Skeletal muscle cell (primary cell): Measurements from ENCODE around the gene TP63.
A peak's percentile ranks its signal among the peaks of the same experiment; 100 is the strongest.
"Not testable (repeated sequence)": the region's sequence is repeated elsewhere in the genome, so short reads cannot be mapped to it uniquely, and the experiment has no call there.

ENCODE experiments used
- DNase-seq: peaks from one replicate; pipeline ENCODE4 v3.0.0-alpha.2; 2010; ENCODE audit warnings: low read depth
- H3K4me3 ChIP-seq: 2 replicates; pipeline ENCODE4 v1.5.1; 2011; ENCODE audit warnings: low read depth, mild to moderate bottlenecking, control low read depth, low read length, moderate library complexity

Gene TP63

DNA sequence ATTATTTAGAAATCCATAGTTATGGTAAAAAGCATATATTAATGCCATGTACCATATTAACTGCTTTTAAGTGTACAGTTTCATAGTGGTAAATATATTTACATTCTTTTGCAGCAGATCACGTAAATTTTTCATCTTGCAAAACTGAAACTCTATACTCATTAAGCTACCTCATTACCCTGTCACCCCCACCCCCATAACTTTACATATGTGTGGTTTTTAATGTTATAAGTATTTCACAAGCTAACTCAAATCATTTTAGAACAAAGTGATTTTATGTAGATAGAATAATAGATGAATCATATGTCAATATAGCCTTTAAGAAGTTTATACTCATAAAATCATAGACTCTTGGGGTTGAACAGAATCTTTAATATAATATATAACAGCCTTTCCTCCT, 7.1 kb upstream of the TP63 start:
- DNase-seq = no peak
- no peak overlapping the region for H3K4me3 ChIP-seq

DNA sequence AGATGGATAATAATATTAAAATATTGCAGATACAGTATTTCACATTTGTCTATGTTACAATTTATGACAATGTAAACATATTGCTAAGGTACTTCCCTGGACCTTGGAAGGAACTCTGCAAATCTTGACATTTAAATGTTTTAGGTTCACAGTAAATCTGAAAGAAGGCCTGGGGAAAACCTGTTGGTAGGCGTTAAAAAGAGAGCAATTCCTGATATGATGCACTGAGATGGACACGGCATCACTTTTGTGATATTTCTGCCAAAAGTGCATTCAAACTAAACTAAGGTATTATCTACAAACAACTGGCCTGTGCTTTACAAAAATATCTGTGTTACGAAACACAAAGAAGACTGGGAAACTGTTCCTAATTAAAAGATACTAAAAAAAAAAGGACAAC, 6.1 kb upstream of the TP63 start:
- H3K4me3 ChIP-seq = no peak overlapping the region
- no peak for DNase-seq

DNA sequence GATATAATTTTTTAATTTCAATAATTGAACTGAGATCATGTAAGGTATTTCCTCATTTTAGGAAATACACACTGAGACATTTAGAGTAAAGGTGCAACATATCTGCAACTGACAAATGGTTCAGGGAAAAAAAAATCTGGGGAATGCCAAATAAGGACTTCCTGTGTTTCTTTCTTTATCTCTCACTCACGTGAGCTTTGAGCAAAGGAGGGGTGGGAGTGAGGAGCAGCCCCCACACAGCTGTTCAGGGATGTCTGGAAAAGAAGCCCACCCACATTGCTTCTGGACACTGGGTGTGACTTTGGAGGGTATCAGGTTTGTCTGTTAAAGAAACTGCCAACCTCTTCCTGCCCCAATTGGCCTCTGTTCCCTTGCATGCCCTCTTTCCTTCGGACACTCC, 5.6 kb upstream of the TP63 start:
- no peak for DNase-seq
- H3K4me3 ChIP-seq = no peak overlapping the region

DNA sequence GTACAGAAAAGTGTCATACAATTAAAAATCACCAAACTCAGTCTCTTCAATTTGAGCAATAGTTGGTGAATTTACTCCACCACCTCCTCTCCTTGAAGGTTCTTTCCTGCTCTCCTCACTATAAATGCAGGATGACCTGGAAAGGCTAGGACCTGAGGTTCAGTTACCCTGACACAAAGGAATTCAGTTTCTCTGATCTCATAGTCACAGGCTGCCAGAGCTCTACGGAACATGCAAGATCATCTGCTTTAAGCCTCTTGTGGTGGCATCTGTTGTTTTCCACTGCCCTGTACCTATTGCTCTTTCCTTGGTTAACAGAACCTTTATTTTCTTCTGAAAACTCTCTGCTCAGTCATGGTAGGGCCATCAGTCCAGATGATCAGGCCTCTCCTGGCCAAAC, 4.9 kb upstream of the TP63 start:
- DNase-seq = no peak
- no peak overlapping the region for H3K4me3 ChIP-seq

DNA sequence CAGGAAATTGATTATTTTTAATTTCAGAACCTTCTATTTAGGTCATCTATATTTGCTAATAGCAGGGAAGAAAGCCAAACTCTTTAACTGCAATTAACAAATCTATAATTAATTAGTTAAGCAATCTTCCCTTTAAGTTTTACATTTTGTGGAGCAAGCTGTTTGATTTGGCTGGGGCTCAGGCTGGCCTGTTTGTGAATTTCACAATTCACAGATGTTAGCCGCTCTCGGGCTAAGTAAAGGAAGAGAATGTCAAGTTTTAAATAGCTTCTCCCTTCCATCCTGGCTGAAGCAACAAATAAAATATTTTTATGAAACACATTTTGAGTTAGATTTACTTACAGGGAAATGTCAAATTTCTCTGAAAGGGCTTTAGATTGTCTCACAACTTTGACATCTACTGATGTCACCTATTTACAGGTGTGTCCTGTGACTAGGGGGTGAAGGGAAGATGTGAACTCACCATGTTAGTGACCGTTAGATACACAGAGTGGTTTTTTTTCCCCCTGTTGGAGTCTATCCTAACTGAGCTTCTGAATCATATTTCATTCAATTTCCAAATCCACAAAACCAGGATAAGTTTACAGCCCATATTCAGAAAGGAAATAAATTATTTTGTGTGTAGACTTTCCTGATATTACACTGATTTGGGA, 1.3 kb upstream of the TP63 start:
- H3K4me3 ChIP-seq = no peak overlapping the region
- no peak for DNase-seq

DNA sequence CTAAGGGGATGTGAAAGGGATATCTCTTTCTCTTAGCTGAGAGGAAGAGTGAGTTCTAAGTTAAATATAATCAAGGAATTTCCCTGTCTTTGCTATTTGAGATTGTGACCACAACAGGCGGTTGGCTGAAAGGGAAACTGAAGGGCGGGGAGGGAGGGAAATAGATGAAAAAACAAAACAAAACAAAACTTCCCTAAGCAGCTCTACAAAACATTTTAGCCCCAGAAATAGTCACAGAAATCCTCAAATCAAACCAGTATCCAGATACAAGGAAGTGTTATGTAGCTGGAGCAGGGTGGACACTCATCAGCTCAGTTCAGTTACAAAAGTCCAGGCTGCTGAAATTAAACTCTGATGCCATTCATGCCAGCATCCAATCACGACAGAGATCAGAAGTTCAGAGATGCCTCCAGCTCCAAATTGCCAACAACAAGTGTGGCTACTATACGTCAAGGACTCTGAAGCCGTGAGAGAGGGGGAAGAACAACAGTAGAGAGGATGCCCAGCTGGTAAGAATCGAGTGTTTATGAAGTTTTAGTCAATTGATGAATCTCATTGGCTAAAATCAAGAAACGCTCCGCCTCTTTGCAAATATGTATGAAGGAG, 319 bp upstream of the TP63 start:
- H3K4me3 ChIP-seq = no peak overlapping the region
- DNase-seq = no peak

DNA sequence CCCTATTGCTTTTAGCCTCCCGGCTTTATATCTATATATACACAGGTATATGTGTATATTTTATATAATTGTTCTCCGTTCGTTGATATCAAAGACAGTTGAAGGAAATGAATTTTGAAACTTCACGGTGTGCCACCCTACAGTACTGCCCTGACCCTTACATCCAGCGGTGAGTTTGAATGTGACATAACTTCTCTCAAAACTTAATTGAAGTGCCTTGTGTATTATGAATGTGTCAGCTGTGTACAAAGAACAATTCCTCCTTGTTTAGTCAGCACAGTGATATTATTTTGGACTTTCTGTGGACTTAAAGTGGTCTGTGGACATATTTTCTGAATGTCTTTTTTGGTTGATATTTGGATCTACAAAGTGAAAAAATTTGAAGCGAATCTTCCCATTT, 220 bp downstream of the TP63 start:
- H3K4me3 ChIP-seq = no peak overlapping the region

DNA sequence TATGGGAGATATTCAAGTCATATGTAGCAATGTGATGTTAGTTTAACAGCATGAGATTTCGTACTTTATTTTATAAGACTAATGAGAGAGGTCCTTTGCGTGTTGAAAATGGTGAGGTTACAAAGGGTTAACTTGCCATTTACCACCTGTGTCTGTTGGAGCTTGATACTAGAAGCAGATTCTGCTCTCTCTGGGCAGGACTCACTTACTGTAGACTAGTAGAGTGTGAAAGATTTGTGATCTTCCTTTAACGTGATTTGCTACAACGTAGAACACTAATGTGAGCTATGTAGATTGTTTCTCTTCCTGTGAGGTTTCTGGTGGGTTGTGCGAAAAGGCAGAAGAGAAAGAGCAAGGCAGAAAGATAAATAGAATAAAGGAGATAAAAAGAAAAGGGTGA, 1.1 kb downstream of the TP63 start:
- no peak overlapping the region for H3K4me3 ChIP-seq
- no peak for DNase-seq

More for the DNA sequence above, 220 bp downstream of the TP63 start:
- DNase-seq = no peak

DNA sequence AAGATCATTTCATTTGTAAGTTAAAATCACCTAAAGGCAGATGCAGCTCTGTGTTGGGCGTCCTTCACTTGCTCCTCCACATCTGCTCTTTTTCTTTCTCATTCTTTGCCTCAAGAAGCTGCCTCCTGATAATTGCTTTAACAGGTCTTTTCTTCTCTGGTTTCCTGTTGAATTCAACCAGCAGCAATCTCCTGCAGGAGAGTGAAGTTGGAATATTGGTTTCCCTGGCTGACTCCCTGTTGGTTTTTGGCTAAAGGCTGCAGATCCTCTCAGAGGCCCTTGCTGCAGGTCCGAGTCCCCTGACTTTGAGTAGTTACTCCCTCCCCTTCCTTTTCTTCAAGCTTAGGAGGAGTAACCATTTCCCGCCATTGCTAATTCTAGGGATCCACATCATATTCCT, 4.2 kb downstream of the TP63 start:
- no peak overlapping the region for H3K4me3 ChIP-seq
- no peak for DNase-seq

DNA sequence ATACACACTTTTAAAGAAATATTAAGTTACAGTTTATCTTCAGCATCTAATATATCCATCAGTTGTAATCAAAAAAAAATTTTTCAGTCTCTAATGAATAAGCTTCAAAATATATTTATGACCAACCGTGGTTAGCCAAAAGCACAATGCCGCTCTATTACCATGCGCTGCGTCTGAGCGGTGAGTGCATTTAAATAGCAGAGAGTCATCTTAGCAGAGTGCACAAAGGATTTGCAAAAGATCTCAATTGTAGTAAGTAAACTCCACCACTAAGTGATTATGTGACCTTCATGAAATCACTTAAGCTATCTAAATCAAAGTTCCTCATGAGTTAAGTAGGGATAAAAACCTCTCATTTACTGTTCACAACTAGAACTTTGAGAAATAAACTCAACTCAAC, 4.9 kb downstream of the TP63 start:
- no peak overlapping the region for H3K4me3 ChIP-seq
- DNase-seq = no peak

DNA sequence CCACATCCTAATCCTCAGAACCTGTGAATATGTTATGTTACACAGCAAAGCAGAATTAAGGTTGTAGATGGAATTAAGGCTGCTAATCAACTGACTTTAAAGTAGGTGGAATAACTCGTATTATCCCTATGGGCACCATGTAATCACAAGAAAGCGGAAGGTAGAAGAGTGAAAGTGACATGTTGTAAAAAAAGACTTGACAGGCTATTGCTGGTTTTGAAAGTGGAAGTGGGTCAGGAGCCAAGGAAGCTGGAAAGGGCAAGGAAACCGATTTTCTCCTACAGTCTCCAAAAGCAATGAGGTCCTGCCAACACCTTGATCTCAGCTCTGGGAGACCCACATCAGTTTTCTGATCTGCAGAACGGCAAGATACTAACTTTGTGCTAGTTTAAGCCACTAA, 6.6 kb downstream of the TP63 start:
- no peak for DNase-seq
- H3K4me3 ChIP-seq = no peak overlapping the region

DNA sequence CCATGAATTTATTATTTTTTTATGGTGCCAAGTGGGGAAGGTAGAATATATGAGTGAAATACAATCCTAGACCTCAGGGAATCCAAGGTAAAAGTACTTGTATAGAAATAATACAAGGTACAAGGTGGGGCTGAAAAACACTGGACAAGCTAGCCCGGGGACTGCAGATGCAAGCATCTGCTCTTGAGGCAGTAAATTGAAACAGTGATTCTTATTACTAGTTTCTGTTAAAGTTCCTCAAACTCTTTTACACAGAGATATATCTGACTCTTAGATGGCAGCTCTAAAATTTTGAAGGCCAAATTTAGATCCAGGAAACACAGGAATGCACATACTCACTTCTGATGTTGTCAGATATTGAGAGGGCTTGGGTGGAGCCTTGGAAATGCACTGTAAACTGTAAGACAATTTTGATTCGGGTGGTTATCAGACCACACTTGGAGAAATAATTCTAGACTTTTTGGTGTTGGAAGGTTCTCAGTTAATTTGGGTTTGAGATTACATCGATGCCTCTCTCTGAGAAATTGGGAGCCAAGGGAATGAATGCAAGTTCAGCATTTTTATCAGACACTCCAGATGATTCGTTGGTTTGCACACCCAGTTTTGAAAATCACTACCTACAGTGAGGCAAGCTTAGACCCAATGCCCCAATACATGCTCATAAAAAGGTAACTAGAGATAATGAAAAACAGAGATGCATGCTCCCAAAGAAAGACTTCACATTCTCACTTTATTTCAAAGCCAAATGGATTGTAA, 7.3 kb downstream of the TP63 start:
- no peak overlapping the region for H3K4me3 ChIP-seq
- DNase-seq = no peak

DNA sequence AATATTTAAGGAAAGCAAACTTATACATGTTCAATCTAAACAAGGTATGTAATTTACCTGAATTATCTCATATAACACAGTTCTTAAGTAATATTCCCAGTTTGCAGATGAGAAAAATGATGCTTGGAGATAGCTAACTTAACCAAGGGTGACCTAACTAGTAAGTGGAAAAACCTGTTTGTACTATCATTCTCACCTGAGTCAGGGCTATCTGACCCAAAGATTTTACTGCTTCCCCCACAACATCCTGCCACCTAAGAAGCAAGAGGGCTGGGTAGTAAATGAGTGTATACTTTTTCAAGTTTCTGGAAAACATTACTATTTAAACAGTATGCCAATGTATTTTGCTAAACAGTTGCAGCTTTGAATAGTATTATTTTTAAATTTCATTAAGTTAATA, 10.6 kb downstream of the TP63 start:
- no peak overlapping the region for H3K4me3 ChIP-seq
- DNase-seq = no peak

DNA sequence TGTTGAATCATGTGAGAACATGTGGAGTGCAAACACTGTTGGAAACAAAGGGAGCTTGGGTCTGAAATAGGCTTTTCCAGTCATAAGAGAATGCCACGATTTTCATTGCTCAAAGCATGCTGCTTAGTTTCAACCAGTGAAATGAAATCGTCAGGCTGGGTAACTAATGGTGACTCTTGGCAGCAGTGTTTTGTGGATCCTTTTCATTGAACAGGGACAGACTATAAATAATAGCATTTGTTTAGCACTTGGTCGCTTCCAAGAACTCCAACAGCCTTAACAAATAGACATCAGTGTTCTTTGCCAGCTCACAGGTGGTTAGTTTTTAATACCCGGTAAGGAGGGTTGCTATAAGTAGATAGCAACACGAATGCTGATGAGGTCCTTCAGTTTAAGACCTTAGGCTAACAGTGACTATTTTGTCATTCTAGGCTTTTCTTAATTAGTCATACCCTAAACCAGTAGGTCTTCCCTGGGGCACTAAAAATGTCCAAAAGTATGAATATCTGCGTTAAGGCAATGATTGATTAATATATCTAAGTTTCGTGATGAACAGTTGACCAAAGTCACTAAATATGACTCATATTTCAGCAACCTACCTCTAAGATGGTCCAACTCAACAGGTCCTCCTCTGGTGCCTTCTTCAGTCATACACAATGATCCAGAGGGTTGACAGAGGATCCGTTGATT, 15.8 kb downstream of the TP63 start:
- no peak overlapping the region for H3K4me3 ChIP-seq
- DNase-seq = no peak

DNA sequence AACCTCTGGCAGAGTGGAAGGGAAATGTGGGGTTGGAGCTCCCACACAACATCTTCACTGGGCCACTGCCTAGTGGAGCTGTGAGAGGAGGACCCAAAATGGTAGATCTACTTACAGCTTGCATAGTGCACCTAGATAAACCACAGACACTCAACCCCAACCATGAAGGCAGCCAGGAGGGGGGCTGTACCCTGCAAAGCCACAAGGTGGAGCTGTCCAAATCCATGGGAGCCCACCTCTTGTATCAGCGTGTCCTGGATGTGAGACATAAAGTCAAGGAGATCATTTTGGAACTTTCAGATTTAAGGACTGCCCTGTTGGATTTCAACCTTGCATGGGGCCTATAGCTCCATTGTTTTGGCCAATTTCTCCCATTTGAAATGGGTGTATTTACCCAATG, 20.9 kb downstream of the TP63 start:
- DNase-seq = no peak
- no peak overlapping the region for H3K4me3 ChIP-seq

DNA sequence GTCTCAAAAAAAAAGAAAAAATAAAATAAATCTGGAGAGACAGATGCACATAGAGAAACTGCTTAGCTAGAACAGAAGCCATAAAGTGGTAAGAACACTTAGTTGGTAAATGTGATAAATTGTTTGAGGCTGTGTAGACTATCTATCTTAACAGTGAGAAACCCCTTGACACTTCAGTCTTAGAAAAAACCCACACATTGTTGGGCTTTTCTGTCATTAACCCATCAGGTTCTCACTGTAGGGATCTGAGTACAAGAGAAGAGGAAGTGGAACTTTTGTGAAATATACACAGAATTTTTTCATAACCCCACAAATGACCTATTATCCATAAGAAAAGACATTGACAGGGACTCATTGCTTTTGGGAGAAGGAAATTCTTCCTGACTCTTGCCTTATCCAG, 24.4 kb downstream of the TP63 start:
- DNase-seq = no peak
- H3K4me3 ChIP-seq = no peak overlapping the region

DNA sequence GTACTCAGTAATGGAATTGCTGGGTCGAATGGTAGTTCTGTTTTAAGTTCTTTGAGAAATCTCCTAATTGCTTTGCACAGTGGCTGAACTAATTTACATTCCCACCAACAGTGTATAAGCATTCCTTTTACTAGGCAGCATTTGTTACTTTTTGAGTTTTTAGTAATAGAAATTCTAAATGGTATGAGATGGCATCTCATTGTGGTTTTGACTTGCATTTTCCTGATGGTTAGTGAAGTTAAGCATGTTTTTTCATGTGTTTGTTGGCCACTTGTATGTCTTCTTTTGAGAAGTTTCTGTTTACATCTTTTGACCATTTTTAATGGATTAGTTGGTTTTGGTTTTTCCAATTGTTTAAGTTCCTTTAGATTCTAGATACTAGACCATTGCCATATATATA, 28.4 kb downstream of the TP63 start:
- DNase-seq = no peak
- H3K4me3 ChIP-seq = no peak overlapping the region

DNA sequence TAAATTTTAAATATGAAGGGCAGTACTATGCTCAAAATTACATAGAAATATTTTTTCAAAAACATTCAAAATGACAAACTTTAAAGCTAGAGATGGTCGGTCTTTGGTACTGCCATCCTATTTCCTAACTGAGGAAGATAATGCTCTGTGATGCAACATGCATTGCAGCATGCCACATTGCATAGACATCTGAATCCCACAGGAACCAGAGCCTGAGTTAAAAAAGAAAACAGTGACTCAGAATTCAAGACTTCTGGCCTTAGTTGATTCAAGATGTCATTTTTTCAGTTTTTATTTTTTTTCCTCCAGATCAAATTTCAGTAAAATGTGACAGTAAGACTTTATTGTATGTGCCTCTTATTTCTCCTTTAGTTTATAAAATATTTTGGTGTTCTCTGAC, 33.1 kb downstream of the TP63 start:
- no peak overlapping the region for H3K4me3 ChIP-seq
- DNase-seq = peak; percentile 88

DNA sequence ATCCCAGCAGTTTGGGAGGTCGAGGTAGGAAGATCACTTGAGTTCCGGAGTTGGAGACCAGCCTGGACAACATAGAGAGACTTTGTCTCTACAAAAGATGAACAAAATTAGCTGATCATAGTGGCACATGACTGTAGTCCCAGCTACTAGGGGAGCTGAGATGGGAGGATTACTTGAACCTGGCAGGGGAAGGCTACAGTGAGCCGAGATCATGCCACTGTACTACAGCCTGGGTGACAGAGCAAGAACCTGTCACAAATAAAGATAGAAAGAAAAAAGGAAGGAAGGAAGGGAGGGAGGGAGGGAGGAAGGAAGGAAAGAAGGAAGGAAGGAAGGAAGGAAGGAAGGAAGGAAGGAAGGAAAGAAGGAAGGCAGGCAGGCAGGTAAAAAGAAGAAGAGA, 41.2 kb downstream of the TP63 start:
- not testable (repeated sequence) for H3K4me3 ChIP-seq, DNase-seq

DNA sequence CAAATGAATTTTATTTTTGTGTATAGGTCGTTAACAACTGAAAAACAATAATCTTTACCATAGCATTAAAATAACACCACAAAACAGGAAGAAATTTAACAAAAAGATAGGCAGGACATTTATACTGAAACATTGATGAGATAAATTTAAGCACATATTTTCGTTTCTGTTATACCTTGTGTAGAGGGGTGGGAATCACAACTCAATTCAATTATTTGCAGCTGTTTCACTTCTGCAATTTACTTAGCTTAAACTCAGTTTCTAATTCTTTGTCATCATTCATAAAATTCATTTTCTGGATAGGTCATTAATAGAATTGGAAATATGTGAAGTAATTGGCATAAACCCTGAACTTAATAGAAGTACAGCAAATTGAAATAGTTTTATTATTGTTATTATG, 42.3 kb downstream of the TP63 start:
- H3K4me3 ChIP-seq = no peak overlapping the region
- DNase-seq = no peak
